Lower leg skin (tissue), 4 donors: ENCODE data around the gene SPAG5. TPM values are rescaled to one million over a fixed set of nuclear protein-coding genes. Genes with fewer than 3 reads are reported as not detected.

Experiments used
- DNase-seq, 2 donors: peaks; one replicate each; pipeline ENCODE4 v3.0.0-alpha.2; 2019; ENCODE audit warnings: low spot score in 2 of 2
- H3K4me3 ChIP-seq: fragments of 200-600 bp; sonication (generic); 2 replicates; pipeline ENCODE4 v1.5.1; 2017; ENCODE audit warnings: mild to moderate bottlenecking, low read depth; ENCODE audit not compliant: poor library complexity, severe bottlenecking
- CTCF ChIP-seq, 3 donors: fragments of 450-650 bp; IDR thresholded peaks; one replicate each; pipeline ENCODE4 v1.5.1; 2016; ENCODE audit warnings: antibody characterized with exemption in 3 of 3, mild to moderate bottlenecking in 3 of 3, moderate library complexity in 2 of 3
- POLR2A ChIP-seq, 2 donors: fragments of 450-650 bp; IDR thresholded peaks; one replicate each; pipeline ENCODE4 v1.6.1; 2016 to 2017; ENCODE audit warnings: antibody characterized with exemption in 2 of 2, mild to moderate bottlenecking in 1 of 2, moderate library complexity in 1 of 2
- WGBS, 2 donors: methylation state at CpG; one replicate each; pipeline ENCODE4 v1.1.5; 2018; 5-methylcytosine and 5-hydroxymethylcytosine counted together
- intact Hi-C: fragments of 100-400 bp; cut with DNase I; formaldehyde crosslinking; loops from one replicate; pipeline ENCODE4 v1.15.0; 2023; ENCODE audit warnings: low total_unique reads
- total RNA-seq, 4 donors: library from RNA; depleted of rRNA; stranded (reverse); fragments of >200 nt; gene quantifications; one replicate each; pipeline ENCODE4 v1.1.0, GENCODE V29; 2016

Gene SPAG5
- total RNA-seq, 4 donors from 2014 or later, result 4.0 to 12.4 (median 7.7) TPM

GRCh38 chr17:28573040-28573380 lies 25.8 kb downstream of the SPAG5 start:
- TF ChIP-seq CTCF (IDR thresholded peaks at IDR 0.05), result no peak
- no peak overlapping the region for H3K4me3 ChIP-seq
- intact Hi-C loops, result no loop called here
- DNase-seq, result no peak

- DNase-seq, result no peak
- TF ChIP-seq POLR2A (IDR thresholded peaks at IDR 0.05) (no peak), CTCF (IDR thresholded peaks at IDR 0.05) (no peak)
- intact Hi-C loops, result no loop called here
- H3K4me3 ChIP-seq, result no peak overlapping the region
- WGBS, 2 donors, result 46 to 65% methylated on average over 5 of the region's 5 CpGs
Measured at GRCh38 chr17:28572259-28573039, 26.4 kb downstream of the SPAG5 start.

GRCh38 chr17:28571361-28572122 lies 27.3 kb downstream of the SPAG5 start, which contains the start of gene PIGS:
Gene PIGS (minus strand): TSS chr17:28571524. CDS start chr17:28571496, 28 bp downstream.
- TF ChIP-seq POLR2A (IDR thresholded peaks at IDR 0.05) (peak in 1 of 2 donors; percentile 3), CTCF (IDR thresholded peaks at IDR 0.05) (no peak)
- peak; percentile 93 to 99 for DNase-seq
- H3K4me3 ChIP-seq, result peak within 1 kb of the TSS; percentile 94
- WGBS, 2 donors, result 0% methylated on average over 34 to 49 of the region's 49 CpGs
- intact Hi-C loops, result no loop called here

GRCh38 chr17:28570716-28571360 lies 28.0 kb downstream of the SPAG5 start:
- 1 to 2% methylated on average over 36 to 38 of the region's 39 CpGs for WGBS, 2 donors
- TF ChIP-seq POLR2A (IDR thresholded peaks at IDR 0.05) (no peak), CTCF (IDR thresholded peaks at IDR 0.05) (no peak)
- peak overlapping the region; percentile 94 for H3K4me3 ChIP-seq
- DNase-seq, result no peak
- intact Hi-C loops, result no loop called here

GRCh38 chr17:28569446-28569845 lies 29.4 kb downstream of the SPAG5 start:
- intact Hi-C loops, result no loop called here
- no peak overlapping the region for H3K4me3 ChIP-seq
- DNase-seq, result no peak
- TF ChIP-seq POLR2A (IDR thresholded peaks at IDR 0.05) (no peak), CTCF (IDR thresholded peaks at IDR 0.05) (no peak)
- 89 to 97% methylated on average over 1 of the region's 1 CpG for WGBS, 2 donors
